Transverse colon (tissue), 4 donors: ENCODE data around the gene PADI2. TPM values are rescaled to one million over a fixed set of nuclear protein-coding genes. Genes with fewer than 3 reads are reported as not detected.
"Not testable (repeated sequence)": the region's sequence is repeated elsewhere in the genome, so short reads cannot be mapped to it uniquely, and the experiment has no call there.

ENCODE experiments used
- DNase-seq: peaks from one replicate; pipeline ENCODE4 v3.0.0-alpha.2; 2019
- H3K27ac ChIP-seq, 4 donors: fragments of 200-600 bp; sonication (generic); 2 replicates each; pipeline ENCODE4 v1.5.1; 2016 to 2018; ENCODE audit warnings: inconsistent platforms in 4 of 4
- H3K27me3 ChIP-seq: fragments of 200-600 bp; sonication (generic); 2 replicates; pipeline ENCODE4 v1.5.1; 2017; ENCODE audit warnings: inconsistent platforms
- H3K36me3 ChIP-seq, 4 donors: fragments of 200-600 bp; sonication (generic); 2 replicates each; pipeline ENCODE4 v1.5.1; 2017 to 2019; ENCODE audit warnings: inconsistent platforms in 4 of 4
- H3K4me1 ChIP-seq, 4 donors: fragments of 200-600 bp; sonication (generic); 2 replicates each; pipeline ENCODE4 v1.5.1; 2017 to 2020; ENCODE audit warnings: inconsistent platforms in 4 of 4
- H3K4me3 ChIP-seq, 4 donors: fragments of 200-600 bp; sonication (generic); 1 replicate in 1 of 4; 2 replicates in 3 of 4; pipeline versions ENCODE4 v1.5.1 to v1.6.1; 2017 to 2019; ENCODE audit warnings: inconsistent platforms in 4 of 4
- H3K9me3 ChIP-seq, 2 donors: fragments of 200-600 bp; sonication (generic); 2 replicates each; pipeline ENCODE4 v1.5.1; 2017 to 2019; ENCODE audit warnings: inconsistent platforms in 2 of 2
- EP300 ChIP-seq: sonication (generic); formaldehyde crosslinking; IDR thresholded peaks from one replicate; pipeline ENCODE4 v1.6.1; 2017; ENCODE audit warnings: antibody characterized with exemption, low read depth
- POLR2A ChIP-seq: fragments of 450-650 bp; IDR thresholded peaks from one replicate; pipeline ENCODE4 v1.6.1; 2016; ENCODE audit warnings: antibody characterized with exemption, mild to moderate bottlenecking, moderate library complexity
- POLR2AphosphoS5 ChIP-seq, 3 donors: sonication (generic); formaldehyde crosslinking; IDR thresholded peaks; one replicate each; pipeline ENCODE4 v1.6.1; 2016; ENCODE audit warnings: antibody characterized with exemption in 3 of 3
- WGBS, 2 donors: methylation state at CpG; one replicate each; pipeline ENCODE4 v1.1.5; 2018; ENCODE audit warnings: low coverage in 1 of 2; 5-methylcytosine and 5-hydroxymethylcytosine counted together
- in situ Hi-C, 4 donors: fragments of 200-750 bp; cut with MboI; loops; one replicate each; pipeline versions ENCODE4 v1.15.0 to v1.15.1; 2017; ENCODE audit warnings: low sequenced_read_pairs in 3 of 4, low pct_ligation_motif_present in 1 of 4, low pct_unique_long_range_greater_than_20kb in 1 of 4
- intact Hi-C: fragments of 100-400 bp; cut with DNase I; formaldehyde crosslinking; loops from one replicate; pipeline ENCODE4 v1.15.1; 2023; ENCODE audit warnings: low total_unique reads
- total RNA-seq, 4 donors: library from RNA; depleted of rRNA; stranded (reverse); fragments of >200 nt; gene quantifications; one replicate each; pipeline ENCODE4 v1.1.0, GENCODE V29; 2016
- TF ChIP-seq, protein P1 (sequence below), 5 experiments: fragments of 200-600 bp in 3 of 5; fragments of 450-650 bp in 2 of 5; sonication (generic) in 3 of 5; IDR thresholded peaks; 1 replicate in 2 of 5; 2 replicates in 3 of 5; pipeline ENCODE4 v1.5.1; 2016 to 2017; ENCODE audit warnings: antibody characterized with exemption in 5 of 5, inconsistent platforms in 3 of 5, mild to moderate bottlenecking in 2 of 5, moderate library complexity in 1 of 5

PADI2 gene
- total RNA-seq, 4 donors from 2014 or later = 143 to 285 (median 238) TPM

DNA sequence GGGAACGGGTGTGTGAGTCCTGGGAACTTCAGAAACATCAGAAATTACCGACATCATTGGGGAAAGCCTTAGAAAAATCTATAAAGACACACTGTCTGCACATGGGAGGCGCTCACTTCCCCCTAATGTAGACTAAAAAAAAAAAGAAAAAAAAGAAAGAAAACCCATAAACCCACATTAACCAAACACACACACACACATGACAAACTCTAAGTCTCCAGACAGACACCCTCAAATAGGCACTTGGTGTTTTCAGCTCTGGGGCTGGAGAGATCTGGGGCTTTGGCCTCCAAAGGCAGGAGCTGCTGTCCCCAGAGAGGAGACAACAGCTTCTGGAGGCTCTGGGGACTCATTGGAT, 52.2 kb downstream of the PADI2 start:
- 59 to 85% methylated on average over 3 of the region's 3 CpGs for WGBS, 2 donors
- no peak overlapping the region for H3K4me3 ChIP-seq
- no peak overlapping the region for H3K27ac ChIP-seq
- in situ Hi-C loops (loop anchor here in 1 of 4 donors (10.0 kb wide), 1 partner anchor 268 kb away; no protein-coding TSS in a partner anchor), intact Hi-C loops (no loop called here)
- H3K4me1 ChIP-seq = no peaks in the 10 kb centered on the region
- TF ChIP-seq, protein P1, sequence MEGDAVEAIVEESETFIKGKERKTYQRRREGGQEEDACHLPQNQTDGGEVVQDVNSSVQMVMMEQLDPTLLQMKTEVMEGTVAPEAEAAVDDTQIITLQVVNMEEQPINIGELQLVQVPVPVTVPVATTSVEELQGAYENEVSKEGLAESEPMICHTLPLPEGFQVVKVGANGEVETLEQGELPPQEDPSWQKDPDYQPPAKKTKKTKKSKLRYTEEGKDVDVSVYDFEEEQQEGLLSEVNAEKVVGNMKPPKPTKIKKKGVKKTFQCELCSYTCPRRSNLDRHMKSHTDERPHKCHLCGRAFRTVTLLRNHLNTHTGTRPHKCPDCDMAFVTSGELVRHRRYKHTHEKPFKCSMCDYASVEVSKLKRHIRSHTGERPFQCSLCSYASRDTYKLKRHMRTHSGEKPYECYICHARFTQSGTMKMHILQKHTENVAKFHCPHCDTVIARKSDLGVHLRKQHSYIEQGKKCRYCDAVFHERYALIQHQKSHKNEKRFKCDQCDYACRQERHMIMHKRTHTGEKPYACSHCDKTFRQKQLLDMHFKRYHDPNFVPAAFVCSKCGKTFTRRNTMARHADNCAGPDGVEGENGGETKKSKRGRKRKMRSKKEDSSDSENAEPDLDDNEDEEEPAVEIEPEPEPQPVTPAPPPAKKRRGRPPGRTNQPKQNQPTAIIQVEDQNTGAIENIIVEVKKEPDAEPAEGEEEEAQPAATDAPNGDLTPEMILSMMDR (IDR thresholded peaks at IDR 0.05) = no peak
- no peak for TF ChIP-seq POLR2A
- H3K36me3 ChIP-seq = peaks cover 0 to 7% (median 3%) of the 10 kb centered on the region in 4 donors
- peaks cover 0 to 7% of the 10 kb centered on the region in 2 donors for H3K9me3 ChIP-seq
- DNase-seq = no peak
- no peaks in the 10 kb centered on the region for H3K27me3 ChIP-seq

DNA sequence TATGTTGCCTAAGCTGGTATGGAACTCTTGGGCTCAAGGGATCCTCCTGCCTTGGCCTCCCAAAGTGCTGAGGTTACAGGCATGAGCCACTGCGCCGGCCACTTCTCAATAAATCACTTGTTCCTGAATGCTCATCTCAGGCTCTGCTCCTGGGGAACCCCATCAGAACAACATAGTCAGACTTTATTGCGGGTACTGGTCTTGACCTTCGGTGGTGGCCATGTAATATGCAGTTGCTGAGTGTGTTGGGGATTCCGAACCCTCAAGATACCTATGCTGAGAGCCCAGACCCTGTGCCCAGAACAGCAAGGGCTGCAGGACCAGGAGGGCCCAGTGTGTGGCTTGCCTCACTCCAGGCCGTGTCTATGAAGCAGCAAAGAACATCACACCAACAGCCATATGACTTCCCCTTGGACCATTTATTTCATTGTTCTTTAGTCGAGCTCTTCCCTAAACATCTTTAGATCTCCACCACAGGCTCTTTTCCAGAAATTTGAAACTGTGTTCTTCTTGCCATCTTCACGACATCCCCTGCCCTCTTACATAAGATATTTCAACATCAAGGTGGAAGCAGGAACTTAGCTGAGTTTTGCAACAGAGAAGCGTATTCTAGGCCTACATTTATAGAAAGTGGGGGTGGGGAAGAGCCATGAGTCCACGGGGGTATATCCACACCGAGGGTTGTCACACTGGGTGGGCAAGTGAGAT, 52.7 kb downstream of the PADI2 start:
- Histone ChIP-seq H3K4me3 (no peak overlapping the region), H3K27me3 (no peaks in the 10 kb centered on the region), H3K36me3 (peaks cover 0 to 6% (median under 1%) of the 10 kb centered on the region in 4 donors), H3K9me3 (peaks cover 0 to 7% of the 10 kb centered on the region in 2 donors), H3K27ac (no peak overlapping the region), H3K4me1 (no peaks in the 10 kb centered on the region)
- in situ Hi-C loops = loop anchor here in 1 of 4 donors (10.0 kb wide), 1 partner anchor 268 kb away; no protein-coding TSS in a partner anchor
- TF ChIP-seq POLR2A (no peak), POLR2AphosphoS5 (IDR thresholded peaks at IDR 0.05) (no peak), EP300 (no peak)
- TF ChIP-seq, protein P1 (IDR thresholded peaks at IDR 0.05) = no peak
- WGBS, 2 donors = 75 to 81% methylated on average over 7 to 11 of the region's 11 CpGs
- intact Hi-C loops = no loop called here
- no peak for DNase-seq

DNA sequence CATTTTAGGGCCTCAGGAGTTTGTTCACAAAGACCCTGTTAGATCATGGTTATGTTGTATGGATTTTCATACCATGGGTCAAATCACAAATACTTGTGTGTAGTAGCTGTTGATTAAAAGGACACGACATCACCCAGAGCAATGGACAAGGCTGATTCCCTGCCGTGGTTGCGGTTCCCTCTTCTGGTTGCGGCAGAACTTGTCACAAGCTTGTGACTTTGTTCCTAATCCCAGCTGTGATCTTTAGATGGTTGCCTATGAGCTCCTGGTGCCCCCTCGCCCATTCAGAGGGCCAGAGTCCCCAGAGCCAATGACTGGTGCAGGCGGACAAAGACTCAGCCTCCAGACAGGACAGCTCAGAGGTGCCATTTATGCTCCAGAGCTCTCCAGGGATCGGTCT, 53.6 kb downstream of the PADI2 start:
- peaks cover 0 to 7% of the 10 kb centered on the region in 2 donors for H3K9me3 ChIP-seq
- no peak overlapping the region for H3K4me3 ChIP-seq
- no peak for DNase-seq
- TF ChIP-seq, protein P1 (IDR thresholded peaks at IDR 0.05) = no peak
- TF ChIP-seq EP300 (no peak), POLR2AphosphoS5 (IDR thresholded peaks at IDR 0.05) (no peak), POLR2A (no peak)
- in situ Hi-C loops (loop anchor here in 1 of 4 donors (10.0 kb wide), 1 partner anchor 269 kb away; no protein-coding TSS in a partner anchor), intact Hi-C loops (no loop called here)
- H3K4me1 ChIP-seq = no peaks in the 10 kb centered on the region
- H3K27me3 ChIP-seq = no peaks in the 10 kb centered on the region
- no peaks in the 10 kb centered on the region for H3K36me3 ChIP-seq
- 73 to 100% methylated on average over 1 to 7 of the region's 7 CpGs for WGBS, 2 donors
- no peak overlapping the region for H3K27ac ChIP-seq

DNA sequence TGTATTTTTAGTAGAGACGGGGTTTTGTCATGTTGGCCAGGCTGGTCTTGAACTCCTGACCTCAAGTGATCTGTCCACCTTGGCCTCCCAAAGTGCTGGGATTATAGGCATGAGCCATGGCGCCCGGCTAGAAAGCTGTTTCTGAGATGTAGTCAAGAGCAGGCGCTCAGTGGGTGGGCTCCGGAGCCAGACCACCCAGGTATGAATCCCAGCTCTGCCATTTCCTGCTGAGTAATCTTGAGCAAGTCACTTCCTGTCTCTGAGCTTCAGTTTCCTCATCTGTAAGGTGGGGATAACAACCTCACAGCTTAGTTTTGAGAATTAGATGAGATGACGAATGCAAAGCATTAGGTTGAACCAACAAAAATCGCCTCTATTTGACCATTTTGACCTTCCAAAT, 56.5 kb downstream of the PADI2 start:
- H3K4me3 ChIP-seq, H3K27me3 ChIP-seq, H3K27ac ChIP-seq, H3K9me3 ChIP-seq, H3K36me3 ChIP-seq, intact Hi-C loops, DNase-seq, H3K4me1 ChIP-seq: not testable (repeated sequence)
- WGBS, 2 donors = 72% methylated on average over 7 of the region's 7 CpGs; no CpG with 5 or more reads in 1 of the 2 donors
- in situ Hi-C loops = loop anchor here in 1 of 4 donors (10.0 kb wide), 1 partner anchor 272 kb away; no protein-coding TSS in a partner anchor
